MCF 10A (cell line): ENCODE data around the gene DSCAML1. TPM values are rescaled to one million over a fixed set of nuclear protein-coding genes. Genes with fewer than 3 reads are reported as not detected.

Experiments used
- BruUV-seq: library from RNA; stranded (reverse); fragments of 400-500 nt; replicated peaks from 2 replicates; lab custom pipeline; 2021; lab: Mats Ljungman, UMichigan
- CTCF ChIA-PET: fragments of 300-600 bp; sonication (Branson Sonifier 250); formaldehyde crosslinking; extraction: SDS; loops from one replicate; lab custom pipeline; 2021; ENCODE audit warnings: antibody characterized with exemption, inconsistent platforms; lab: Yijun Ruan, JAX
- POLR2A ChIA-PET: fragments of 300-600, 350-650 bp; sonication (Branson Sonifier 250); formaldehyde crosslinking; extraction: SDS; loops from one replicate; lab custom pipeline; 2020; ENCODE audit warnings: antibody characterized with exemption, inconsistent platforms; lab: Yijun Ruan, JAX
- DNase-seq: peaks from one replicate; pipeline ENCODE4 v3.0.0-alpha.2; 2018; ENCODE audit not compliant: unreplicated experiment
- H3K27ac Mint-ChIP-seq: one replicate; pipeline ENCODE4 v1.8.0; 2022; ENCODE audit warnings: mild to moderate bottlenecking, low read depth, mixed read lengths; ENCODE audit not compliant: unreplicated experiment
- H3K27me3 Mint-ChIP-seq: one replicate; pipeline ENCODE4 v1.8.0; 2022; ENCODE audit warnings: mixed read lengths; ENCODE audit not compliant: insufficient read depth, unreplicated experiment
- H3K36me3 Mint-ChIP-seq: one replicate; pipeline ENCODE4 v1.8.0; 2022; ENCODE audit warnings: mild to moderate bottlenecking, moderate library complexity, mixed read lengths; ENCODE audit not compliant: insufficient read depth, unreplicated experiment
- H3K4me1 Mint-ChIP-seq: one replicate; pipeline ENCODE4 v1.8.0; 2022; ENCODE audit warnings: mixed read lengths; ENCODE audit not compliant: insufficient read depth, unreplicated experiment
- H3K4me3 Mint-ChIP-seq: one replicate; pipeline ENCODE4 v1.8.0; 2022; ENCODE audit warnings: mild to moderate bottlenecking, moderate library complexity, mixed read lengths; ENCODE audit not compliant: unreplicated experiment
- H3K9me3 Mint-ChIP-seq: one replicate; pipeline ENCODE4 v1.8.0; 2022; ENCODE audit warnings: mixed read lengths; ENCODE audit not compliant: unreplicated experiment
- intact Hi-C: fragments of 100-400 bp; cut with micrococcal nuclease; formaldehyde crosslinking; loops from 2 replicates; pipeline ENCODE4 v1.14.1; 2022
- total RNA-seq: library from RNA; stranded (reverse); gene quantifications from 2 replicates; pipeline ENCODE4 v1.2.3, GENCODE V29; 2022
- TF ChIP-seq, protein P1 (sequence below): fragments of 200-600 bp; IDR thresholded peaks from one replicate; pipeline ENCODE4 v1.8.0; 2022; ENCODE audit warnings: antibody characterized with exemption, mild to moderate bottlenecking; ENCODE audit not compliant: unreplicated experiment

The DSCAML1 gene
- total RNA-seq, 1 experiment from 2014 or later: not detected

DNA sequence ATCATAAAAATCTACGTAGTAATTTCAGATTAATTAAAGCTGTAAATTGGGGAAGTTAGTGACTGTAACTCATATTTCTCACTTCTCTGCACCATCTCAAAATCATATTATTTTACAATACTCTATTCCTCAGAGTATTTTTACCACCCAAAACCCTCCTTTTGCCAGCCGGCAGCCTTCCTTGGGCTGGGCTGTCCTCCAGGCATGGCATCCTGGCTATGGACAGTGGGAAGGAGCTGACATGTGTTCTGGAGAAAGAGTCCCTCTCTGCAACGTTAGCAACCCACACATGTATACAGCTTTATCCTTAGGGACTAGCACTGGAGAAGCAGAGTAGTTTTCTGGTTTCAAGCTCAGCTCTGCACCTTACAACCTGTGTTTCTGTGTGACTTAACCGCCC is 86.8 kb downstream of the DSCAML1 start:
- Mint-ChIP-seq H3K27me3 (peaks cover 90% of the 10 kb centered on the region), H3K27ac (no peak overlapping the region), H3K4me1 (no peaks in the 10 kb centered on the region), H3K36me3 (no peaks in the 10 kb centered on the region), H3K4me3 (no peak overlapping the region), H3K9me3 (no peaks in the 10 kb centered on the region)
- no TSS peak for BruUV-seq
- no peak for DNase-seq
- intact Hi-C loops: no loop called here
- ChIA-PET CTCF (interaction anchor here (0.6 to 0.9 kb wide), 2 partner anchors 79 to 284 kb away, joined by 3 to 4 read pairs; no protein-coding TSS in a partner anchor), POLR2A (no interaction called here)
- TF ChIP-seq, protein P1, sequence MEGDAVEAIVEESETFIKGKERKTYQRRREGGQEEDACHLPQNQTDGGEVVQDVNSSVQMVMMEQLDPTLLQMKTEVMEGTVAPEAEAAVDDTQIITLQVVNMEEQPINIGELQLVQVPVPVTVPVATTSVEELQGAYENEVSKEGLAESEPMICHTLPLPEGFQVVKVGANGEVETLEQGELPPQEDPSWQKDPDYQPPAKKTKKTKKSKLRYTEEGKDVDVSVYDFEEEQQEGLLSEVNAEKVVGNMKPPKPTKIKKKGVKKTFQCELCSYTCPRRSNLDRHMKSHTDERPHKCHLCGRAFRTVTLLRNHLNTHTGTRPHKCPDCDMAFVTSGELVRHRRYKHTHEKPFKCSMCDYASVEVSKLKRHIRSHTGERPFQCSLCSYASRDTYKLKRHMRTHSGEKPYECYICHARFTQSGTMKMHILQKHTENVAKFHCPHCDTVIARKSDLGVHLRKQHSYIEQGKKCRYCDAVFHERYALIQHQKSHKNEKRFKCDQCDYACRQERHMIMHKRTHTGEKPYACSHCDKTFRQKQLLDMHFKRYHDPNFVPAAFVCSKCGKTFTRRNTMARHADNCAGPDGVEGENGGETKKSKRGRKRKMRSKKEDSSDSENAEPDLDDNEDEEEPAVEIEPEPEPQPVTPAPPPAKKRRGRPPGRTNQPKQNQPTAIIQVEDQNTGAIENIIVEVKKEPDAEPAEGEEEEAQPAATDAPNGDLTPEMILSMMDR: no peak

DNA sequence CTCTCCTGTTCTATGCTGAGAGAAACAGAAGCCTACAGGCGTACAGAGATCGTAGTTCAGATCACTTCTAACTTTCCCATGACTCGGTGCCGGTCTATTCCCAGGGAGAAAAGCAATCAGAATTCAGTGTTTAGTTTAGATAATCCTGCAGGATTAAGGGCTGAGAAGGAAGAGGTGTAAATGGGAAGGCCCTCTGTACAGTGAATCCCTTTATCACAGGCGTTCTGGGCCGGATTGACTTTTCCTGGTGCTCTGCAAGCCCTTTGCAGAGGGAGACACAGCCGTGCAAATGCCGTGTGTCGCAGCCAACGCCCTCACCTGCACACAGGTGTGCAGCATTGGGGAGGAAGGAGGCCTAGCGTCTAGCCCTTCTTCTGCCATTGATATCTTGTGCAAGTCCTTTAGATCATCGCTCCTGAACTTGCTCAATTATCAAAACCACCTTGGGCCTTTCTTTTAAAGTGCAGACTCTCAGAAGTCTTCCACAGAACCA is 90.6 kb downstream of the DSCAML1 start:
- intact Hi-C loops: no loop called here
- Mint-ChIP-seq H3K4me1 (no peaks in the 10 kb centered on the region), H3K36me3 (peaks cover 5% of the 10 kb centered on the region), H3K9me3 (no peaks in the 10 kb centered on the region), H3K27me3 (peaks cover 86% of the 10 kb centered on the region), H3K27ac (no peak overlapping the region), H3K4me3 (no peak overlapping the region)
- TF ChIP-seq, protein P1: no peak
- BruUV-seq: no TSS peak
- POLR2A ChIA-PET: no interaction called here
- no peak for DNase-seq
- CTCF ChIA-PET: no interaction called here

DNA sequence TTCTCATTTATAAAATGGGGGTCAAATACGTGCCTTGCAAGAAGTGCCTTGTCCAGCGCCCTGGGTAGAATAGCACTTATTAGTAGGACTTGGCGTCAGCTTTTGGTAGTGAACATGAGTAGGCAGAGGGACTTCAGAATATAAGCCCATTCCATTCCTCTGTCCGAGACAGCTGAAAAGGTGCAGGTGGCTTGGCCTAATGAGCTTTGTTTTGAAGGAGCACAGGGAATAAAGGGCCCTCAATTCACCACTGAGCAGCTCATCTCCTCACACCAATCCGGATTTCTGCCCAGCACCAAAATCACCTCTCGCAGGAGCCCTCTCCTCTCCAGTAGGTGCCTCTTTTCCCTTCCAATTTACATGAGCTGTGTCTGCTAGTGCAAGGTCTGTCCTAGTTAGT is 91.2 kb downstream of the DSCAML1 start:
- Mint-ChIP-seq H3K4me3 (no peak overlapping the region), H3K27me3 (peaks cover 81% of the 10 kb centered on the region)
- no TSS peak for BruUV-seq

DNA sequence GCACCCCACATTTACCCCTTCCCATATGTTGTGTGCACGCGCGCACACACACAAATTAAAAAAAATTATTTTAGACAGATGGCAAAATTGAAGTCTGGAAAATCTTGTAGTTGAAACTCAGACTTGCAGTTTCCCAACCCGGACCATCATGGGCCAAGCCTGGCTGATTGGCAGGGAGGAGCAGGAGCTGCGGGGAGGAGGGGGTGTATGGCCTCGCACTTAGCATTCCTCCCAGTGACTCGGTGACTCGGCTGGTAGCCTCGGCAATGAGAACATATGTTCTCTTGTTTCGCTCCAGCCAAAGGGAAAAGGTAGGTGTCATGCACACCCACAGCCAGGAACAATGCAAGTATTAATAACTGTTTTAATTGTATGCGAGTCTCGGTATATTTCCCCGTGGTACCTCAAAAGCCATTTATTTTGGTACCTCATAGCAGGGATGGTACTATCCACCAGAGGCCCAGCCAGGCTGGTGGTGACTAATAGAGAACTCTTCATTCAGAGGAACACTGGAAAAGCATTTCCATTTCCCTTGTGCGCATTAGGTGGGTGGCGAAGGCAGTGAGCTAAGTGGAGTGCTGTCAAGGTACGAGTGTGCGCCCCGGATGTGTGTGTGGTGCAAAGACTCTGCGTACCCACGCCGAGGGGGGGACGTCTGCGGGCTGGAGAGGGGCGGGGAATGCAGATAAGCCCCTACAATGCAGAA is 92.5 kb downstream of the DSCAML1 start:
- no peak for DNase-seq
- peaks cover 78% of the 10 kb centered on the region for H3K27me3 Mint-ChIP-seq
- no peaks in the 10 kb centered on the region for H3K9me3 Mint-ChIP-seq
- H3K4me1 Mint-ChIP-seq: no peaks in the 10 kb centered on the region
- no peak overlapping the region for H3K27ac Mint-ChIP-seq
- ChIA-PET POLR2A (no interaction called here), CTCF (no interaction called here)
- TF ChIP-seq, protein P1: no peak
- intact Hi-C loops: no loop called here
- BruUV-seq: no TSS peak
- no peak overlapping the region for H3K4me3 Mint-ChIP-seq
- H3K36me3 Mint-ChIP-seq: peaks cover 5% of the 10 kb centered on the region

More for the DNA sequence above, 91.2 kb downstream of the DSCAML1 start:
- no peaks in the 10 kb centered on the region for H3K4me1 Mint-ChIP-seq
- no peak for DNase-seq
- peaks cover 5% of the 10 kb centered on the region for H3K36me3 Mint-ChIP-seq
- CTCF ChIA-PET: no interaction called here
- POLR2A ChIA-PET: no interaction called here
- H3K27ac Mint-ChIP-seq: no peak overlapping the region
- TF ChIP-seq, protein P1: no peak
- no peaks in the 10 kb centered on the region for H3K9me3 Mint-ChIP-seq
- intact Hi-C loops: no loop called here
